H9 (cell line): Measurements from ENCODE around the gene RCHY1. TPM values are rescaled to one million over a fixed set of nuclear protein-coding genes. Genes with fewer than 3 reads are reported as not detected.

Experiments used
- DNase-seq: peaks from one replicate; pipeline ENCODE4 v3.0.0-alpha.2; 2017
- H2AFZ ChIP-seq: one replicate; pipeline ENCODE4 v1.6.1; 2013; ENCODE audit warnings: mild to moderate bottlenecking, low read length, control low read depth, moderate library complexity
- H2AK5ac ChIP-seq: 2 replicates; pipeline ENCODE4 v1.6.1; 2013; ENCODE audit warnings: low read length, control low read depth, mixed read lengths; ENCODE audit not compliant: insufficient read length
- H2BK120ac ChIP-seq: one replicate; pipeline ENCODE4 v1.6.1; 2013; ENCODE audit warnings: low read depth, mild to moderate bottlenecking, low read length, control low read depth, inconsistent platforms; ENCODE audit not compliant: poor library complexity, severe bottlenecking
- H2BK12ac ChIP-seq: 2 replicates; pipeline ENCODE4 v1.6.1; 2013; ENCODE audit warnings: low read length, control low read depth, mixed read lengths, low read depth; ENCODE audit not compliant: insufficient read length
- H2BK15ac ChIP-seq: 2 replicates; pipeline ENCODE4 v1.6.1; 2013; ENCODE audit warnings: low read depth, low read length, control low read depth
- H2BK20ac ChIP-seq: one replicate; pipeline ENCODE4 v1.6.1; 2013; ENCODE audit warnings: low read depth, mild to moderate bottlenecking, low read length, control low read depth, inconsistent platforms; ENCODE audit not compliant: poor library complexity, severe bottlenecking
- H2BK5ac ChIP-seq: 2 replicates; pipeline ENCODE4 v1.6.1; 2013; ENCODE audit warnings: low read length, control low read depth, mixed read lengths; ENCODE audit not compliant: insufficient read length
- H3K14ac ChIP-seq: 2 replicates; pipeline ENCODE4 v1.6.1; 2013; ENCODE audit warnings: low read length, control low read depth; ENCODE audit not compliant: insufficient read depth
- H3K18ac ChIP-seq: 2 replicates; pipeline ENCODE4 v1.6.1; 2013; ENCODE audit warnings: low read depth, mild to moderate bottlenecking, mixed read lengths, low read length, control low read depth; ENCODE audit not compliant: insufficient read length
- H3K23ac ChIP-seq: 2 replicates; pipeline ENCODE4 v1.6.1; 2013; ENCODE audit warnings: low read length, control low read depth, mixed read lengths, low read depth; ENCODE audit not compliant: insufficient read length
- H3K23me2 ChIP-seq: 2 replicates; pipeline ENCODE4 v1.6.1; 2013; ENCODE audit warnings: low read depth, mild to moderate bottlenecking, mixed read lengths, low read length, control low read depth; ENCODE audit not compliant: insufficient read length, poor library complexity, severe bottlenecking
- H3K27ac ChIP-seq: 2 replicates; pipeline ENCODE4 v1.5.1; 2013; ENCODE audit warnings: low read length, control low read depth, mixed read lengths, low read depth; ENCODE audit not compliant: insufficient read length
- H3K27me3 ChIP-seq: 2 replicates; pipeline ENCODE4 v1.6.1; 2013; ENCODE audit warnings: low read length, control low read depth, inconsistent platforms; ENCODE audit not compliant: insufficient read depth
- H3K4ac ChIP-seq: 2 replicates; pipeline ENCODE4 v1.6.1; 2013; ENCODE audit warnings: low read depth, mild to moderate bottlenecking, control low read depth, inconsistent platforms, low read length, moderate library complexity
- H3K4me1 ChIP-seq: 2 replicates; pipeline ENCODE4 v1.6.1; 2013; ENCODE audit warnings: low read length, control low read depth, inconsistent platforms; ENCODE audit not compliant: insufficient read depth
- H3K4me2 ChIP-seq: 2 replicates; pipeline ENCODE4 v1.6.1; 2013; ENCODE audit warnings: low read length, control low read depth, mixed read lengths; ENCODE audit not compliant: insufficient read length, insufficient read depth
- H3K56ac ChIP-seq: 2 replicates; pipeline ENCODE4 v1.6.1; 2013; ENCODE audit warnings: low read depth, mild to moderate bottlenecking, mixed read lengths, low read length, control low read depth; ENCODE audit not compliant: insufficient read length
- H3K79me1 ChIP-seq: 2 replicates; pipeline ENCODE4 v1.6.1; 2013; ENCODE audit warnings: low read depth, mild to moderate bottlenecking, moderate library complexity, low read length, control low read depth, inconsistent platforms; ENCODE audit not compliant: insufficient read depth, poor library complexity, severe bottlenecking
- H3K79me2 ChIP-seq: 2 replicates; pipeline ENCODE4 v1.6.1; 2013; ENCODE audit warnings: low read length, control low read depth, inconsistent platforms; ENCODE audit not compliant: insufficient read depth
- H3K9ac ChIP-seq: 2 replicates; pipeline ENCODE4 v1.6.1; 2013; ENCODE audit warnings: low read length, control low read depth, mixed read lengths; ENCODE audit not compliant: insufficient read length; ENCODE audit errors: extremely low read depth
- H3K9me3 ChIP-seq: one replicate; pipeline ENCODE4 v1.6.1; 2013; ENCODE audit warnings: low read depth, low read length, inconsistent platforms; ENCODE audit not compliant: control insufficient read depth
- H3T11ph ChIP-seq: one replicate; pipeline ENCODE4 v1.6.1; 2013; ENCODE audit warnings: mild to moderate bottlenecking, low read length, control low read depth, inconsistent platforms
- H4K20me1 ChIP-seq: one replicate; pipeline ENCODE4 v1.6.1; 2013; ENCODE audit not compliant: control insufficient read depth, insufficient read length, insufficient read depth
- H4K5ac ChIP-seq: 2 replicates; pipeline ENCODE4 v1.6.1; 2013; ENCODE audit warnings: low read depth, mild to moderate bottlenecking, mixed read lengths, low read length, control low read depth; ENCODE audit not compliant: insufficient read length
- H4K8ac ChIP-seq: replicated peaks from 2 replicates; pipeline ENCODE4 v1.6.1; 2013; ENCODE audit warnings: low read length, control low read depth, mixed read lengths, low read depth; ENCODE audit not compliant: insufficient read length
- H4K91ac ChIP-seq: 2 replicates; pipeline ENCODE4 v1.6.1; 2013; ENCODE audit warnings: low read depth, mild to moderate bottlenecking, moderate library complexity, mixed read lengths, low read length, control low read depth; ENCODE audit not compliant: insufficient read length
- H3K27ac Mint-ChIP-seq, 3 experiments: 2 replicates in 2 of 3; 3 replicates in 1 of 3; pipeline ENCODE4 v1.8.0; 2020 to 2021; ENCODE audit warnings: mixed read lengths in 3 of 3, mild to moderate bottlenecking in 1 of 3, moderate library complexity in 1 of 3
- H3K27me3 Mint-ChIP-seq: 2 replicates; pipeline ENCODE4 v1.8.0; 2021; ENCODE audit warnings: low read depth, mild to moderate bottlenecking, moderate library complexity, mixed read lengths
- H3K36me3 Mint-ChIP-seq, 3 experiments: 2 replicates in 2 of 3; 3 replicates in 1 of 3; pipeline ENCODE4 v1.8.0; 2020 to 2021; ENCODE audit warnings: low read depth in 3 of 3, mixed read lengths in 3 of 3; ENCODE audit not compliant: insufficient read depth in 1 of 3
- H3K4me1 Mint-ChIP-seq, 2 experiments: 2 replicates each; pipeline ENCODE4 v1.8.0; 2020; ENCODE audit warnings: mixed read lengths in 2 of 2
- H3K4me3 Mint-ChIP-seq, 2 experiments: 2 replicates in 1 of 2; 3 replicates in 1 of 2; pipeline ENCODE4 v1.8.0; 2020 to 2021; ENCODE audit warnings: mild to moderate bottlenecking in 2 of 2, mixed read lengths in 2 of 2, moderate library complexity in 1 of 2
- H3K9me3 Mint-ChIP-seq, 2 experiments: 2 replicates in 1 of 2; 3 replicates in 1 of 2; pipeline ENCODE4 v1.8.0; 2020; ENCODE audit warnings: mild to moderate bottlenecking in 2 of 2, mixed read lengths in 2 of 2, moderate library complexity in 1 of 2
- CTCF ChIP-seq: fragments of 200-600 bp; sonication (generic); conservative IDR thresholded peaks from 3 replicates; pipeline ENCODE4 v1.8.0; 2021; ENCODE audit warnings: antibody characterized with exemption, mild to moderate bottlenecking
- WGBS: extraction: QIAGEN DNeasy Blood & Tissue Kit; methylation state at CpG from one replicate; pipeline ENCODE4 v1.1.7; 2013; ENCODE audit warnings: missing lambda C conversion rate, low lambda C conversion rate, mixed read lengths; ENCODE audit not compliant: insufficient read length; ENCODE audit errors: extremely low coverage; 5-methylcytosine and 5-hydroxymethylcytosine counted together
- total RNA-seq: library from RNA; stranded (reverse); gene quantifications from 2 replicates; pipeline ENCODE4 v1.2.1, GENCODE V29; 2021

Gene RCHY1
- total RNA-seq, 1 experiment from 2014 or later = 47.9 TPM

- no peaks in the 10 kb centered on the region; the same call in 1 of the 2 replicates for H3K4me1 ChIP-seq
- H3K4me2 ChIP-seq = no peak overlapping the region
- no peaks in the 10 kb centered on the region for H4K20me1 ChIP-seq
- H2BK120ac ChIP-seq = no peak overlapping the region
- no peak overlapping the region for H3K4ac ChIP-seq
- no peak for TF ChIP-seq CTCF
- Mint-ChIP-seq H3K27ac (no peak overlapping the region), H3K4me1 (peaks cover 8 to 10% of the 10 kb centered on the region in 2 experiments), H3K4me3 (no peak overlapping the region), H3K36me3 (peaks cover 16 to 57% (median 44%) of the 10 kb centered on the region in 3 experiments), H3K27me3 (no peaks in the 10 kb centered on the region), H3K9me3 (peaks cover 0 to 7% of the 10 kb centered on the region in 2 experiments; a peak in 1 of 5 replicates)
- no peak overlapping the region for H3K14ac ChIP-seq
- H3K79me1 ChIP-seq = no peaks in the 10 kb centered on the region
- no peak overlapping the region for H2BK15ac ChIP-seq
- H3K18ac ChIP-seq = no peak overlapping the region
- no peak overlapping the region for H2BK20ac ChIP-seq
- H3K27ac ChIP-seq = no peak overlapping the region
- no peaks in the 10 kb centered on the region for H3K27me3 ChIP-seq
- H3K56ac ChIP-seq = no peak overlapping the region
- H3T11ph ChIP-seq = no peak overlapping the region
- H4K91ac ChIP-seq = no peak overlapping the region
- no peak overlapping the region for H2BK5ac ChIP-seq
- no peak overlapping the region for H4K8ac ChIP-seq
- H3K23ac ChIP-seq = no peak overlapping the region
- H2AFZ ChIP-seq = no peak overlapping the region
- H2AK5ac ChIP-seq = no peak overlapping the region
- no peaks in the 10 kb centered on the region for H3K9me3 ChIP-seq
- H3K79me2 ChIP-seq = peaks cover 6% of the 10 kb centered on the region; the same call in 1 of the 2 replicates
- no peak overlapping the region for H3K9ac ChIP-seq
- no CpG with 5 or more reads among the region's 2 CpGs for WGBS
- no peak overlapping the region for H4K5ac ChIP-seq
- no peak for DNase-seq
- no peaks in the 10 kb centered on the region for H3K23me2 ChIP-seq
- no peak overlapping the region for H2BK12ac ChIP-seq
These were observed 8.6 kb downstream of the RCHY1 start for GRCh38 chr4:75505630-75506029.
